ENCODE results near the gene ADGRG3. TPM values are rescaled to one million over a fixed set of nuclear protein-coding genes. Genes with fewer than 3 reads are reported as not detected.
A peak's percentile ranks its signal among the peaks of the same experiment; 100 is the strongest.

ADGRG3 gene
- total and polyA plus RNA-seq, 12 donors: 0.14 to 2.0 (median 0.45) TPM; not detected in 4

DNA sequence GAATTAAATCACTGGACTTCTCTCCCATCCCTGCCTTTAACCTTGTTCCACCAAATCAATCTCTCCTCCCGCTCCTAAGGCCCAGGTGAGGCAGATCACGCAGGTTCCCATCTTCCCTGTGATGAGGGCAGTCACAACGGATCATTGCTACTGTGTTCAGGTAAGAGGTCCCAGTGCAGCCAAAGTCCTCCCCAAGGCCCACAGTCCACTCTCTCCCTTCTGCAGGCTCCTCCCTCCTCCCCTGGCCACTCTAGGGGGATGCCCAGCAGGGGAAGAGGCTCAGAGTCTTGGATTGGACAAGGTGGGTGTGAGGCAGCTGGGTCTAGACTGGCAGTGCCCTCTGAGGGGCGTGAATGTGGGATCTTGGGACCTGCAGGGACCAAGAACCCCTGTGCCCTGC is 2.6 kb upstream of the ADGRG3 start:
- H3K36me3 ChIP-seq (replicated peaks in 1 of 2): peaks cover 0 to 8% of the 10 kb centered on the region in 2 donors
- no peak for DNase-seq
- TF ChIP-seq POLR2A (IDR thresholded peaks at IDR 0.05) (no peak), CTCF (IDR thresholded peaks at IDR 0.05) (no peak)
- intact Hi-C loops (cut with DNase I): no loop called here
- H3K27me3 ChIP-seq: no peaks in the 10 kb centered on the region
- H3K4me1 ChIP-seq (replicated peaks in 1 of 2): no peaks in the 10 kb centered on the region
- WGBS, 4 donors: 65 to 91% (median 82%) methylated on average over 2 to 4 of the region's 4 CpGs
- H3K4me3 ChIP-seq: no peak overlapping the region
- H3K9me3 ChIP-seq (replicated peaks in 1 of 3): no peaks in the 10 kb centered on the region
- no peak overlapping the region for H3K27ac ChIP-seq

DNA sequence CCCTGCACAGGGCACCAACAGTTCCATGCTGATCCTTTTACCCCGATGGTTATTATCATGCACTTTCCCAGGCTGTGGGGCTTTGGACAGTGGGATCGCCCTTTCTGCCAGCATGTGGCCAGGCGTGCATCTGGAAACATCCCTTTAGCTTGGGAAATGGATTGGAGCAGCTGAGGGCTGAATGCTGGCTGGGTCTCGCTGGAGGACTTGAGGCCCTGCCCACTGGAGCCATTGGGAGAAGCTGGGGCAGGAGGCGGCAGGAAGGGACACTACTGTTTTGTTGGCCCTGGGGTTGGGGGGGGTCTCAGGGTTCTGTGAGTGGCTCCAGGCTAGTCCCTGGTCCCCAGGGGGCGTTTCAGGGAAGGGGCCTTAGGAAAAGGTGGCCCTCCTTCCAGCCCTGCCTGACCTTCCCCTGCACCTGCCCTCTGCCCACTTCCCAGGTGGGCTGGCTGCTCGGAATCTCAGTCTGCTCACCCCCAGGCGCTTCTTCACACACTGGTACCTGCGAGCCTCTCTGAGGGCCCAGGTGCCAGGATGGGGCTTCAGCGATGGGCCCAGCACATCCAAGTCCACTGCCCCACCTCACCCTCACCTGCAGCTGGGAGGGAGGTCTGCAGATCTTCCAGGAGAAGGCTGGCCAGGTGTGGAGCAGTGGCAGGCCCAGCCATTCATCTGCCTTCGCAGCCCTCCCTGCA is 1.6 kb upstream of the ADGRG3 start:
- intact Hi-C loops (cut with DNase I): no loop called here
- Histone ChIP-seq H3K4me1 (replicated peaks in 1 of 2) (no peaks in the 10 kb centered on the region), H3K36me3 (replicated peaks in 1 of 2) (peaks cover 0 to 8% of the 10 kb centered on the region in 2 donors), H3K4me3 (no peak overlapping the region), H3K27me3 (no peaks in the 10 kb centered on the region), H3K27ac (no peak overlapping the region), H3K9me3 (replicated peaks in 1 of 3) (no peaks in the 10 kb centered on the region)
- no peak for TF ChIP-seq POLR2A (IDR thresholded peaks at IDR 0.05)
- TF ChIP-seq CTCF (IDR thresholded peaks at IDR 0.05): no peak
- WGBS, 4 donors: 82 to 88% (median 87%) methylated on average over 5 to 11 of the region's 11 CpGs
- no peak for DNase-seq

GRCh38 chr16:57667048-57667525 is 1.0 kb upstream of the ADGRG3 start:
- no peak for DNase-seq
- no peaks in the 10 kb centered on the region for H3K4me1 ChIP-seq (replicated peaks in 1 of 2)
- H3K9me3 ChIP-seq (replicated peaks in 1 of 3): no peaks in the 10 kb centered on the region
- TF ChIP-seq POLR2A (IDR thresholded peaks at IDR 0.05) (no peak), CTCF (IDR thresholded peaks at IDR 0.05) (no peak)
- no peak overlapping the region for H3K27ac ChIP-seq
- H3K27me3 ChIP-seq: no peaks in the 10 kb centered on the region
- intact Hi-C loops (cut with DNase I): no loop called here
- WGBS, 4 donors: 73 to 86% (median 73%) methylated on average over 1 to 5 of the region's 5 CpGs; no CpG with 5 or more reads in 1 of the 4 donors
- no peak overlapping the region for H3K4me3 ChIP-seq
- peaks cover 0 to 4% of the 10 kb centered on the region in 2 donors for H3K36me3 ChIP-seq (replicated peaks in 1 of 2)

- H3K27me3 ChIP-seq: no peaks in the 10 kb centered on the region
- no peak overlapping the region for H3K27ac ChIP-seq
- peak; percentile 40 to 89 (median 77) for DNase-seq
- no peak overlapping the region for H3K4me3 ChIP-seq
- intact Hi-C loops (cut with DNase I): no loop called here
- no peaks in the 10 kb centered on the region for H3K4me1 ChIP-seq (replicated peaks in 1 of 2)
- 55 to 80% (median 66%) methylated on average over 1 to 17 of the region's 17 CpGs for WGBS, 4 donors
- H3K36me3 ChIP-seq (replicated peaks in 1 of 2): peaks cover 0 to 2% of the 10 kb centered on the region in 2 donors
- no peaks in the 10 kb centered on the region for H3K9me3 ChIP-seq (replicated peaks in 1 of 3)
- TF ChIP-seq CTCF (IDR thresholded peaks at IDR 0.05): no peak
- TF ChIP-seq POLR2A (IDR thresholded peaks at IDR 0.05): no peak
Observed at GRCh38 chr16:57667526-57668262, 412 bp upstream of the ADGRG3 start.

All from adrenal gland (tissue), 12 donors.